Ovary (tissue), 9 donors: ENCODE results near the gene RIPK1. TPM values are rescaled to one million over a fixed set of nuclear protein-coding genes. Genes with fewer than 3 reads are reported as not detected.

ENCODE experiments used
- DNase-seq, 5 donors: peaks; one replicate each; pipeline ENCODE4 v3.0.0-alpha.2; 2019 to 2020
- H3K27ac ChIP-seq, 2 donors: fragments of 200-600 bp; one replicate each; pipeline versions ENCODE4 v1.5.1 to v1.8.0; 2019 to 2022
- H3K27me3 ChIP-seq: fragments of 200-600 bp; one replicate; pipeline ENCODE4 v1.8.0; 2022
- H3K36me3 ChIP-seq: fragments of 200-600 bp; sonication (generic); one replicate; pipeline ENCODE4 v1.5.1; 2019
- H3K4me1 ChIP-seq: one replicate; pipeline ENCODE4 v1.8.1; 2013; ENCODE audit warnings: mild to moderate bottlenecking, moderate library complexity; ENCODE audit not compliant: insufficient read depth
- H3K4me3 ChIP-seq: fragments of 200-600 bp; sonication (generic); one replicate; pipeline ENCODE4 v1.5.1; 2017
- H3K9me3 ChIP-seq, 2 donors: fragments of 200-600 bp in 1 of 2; sonication (generic) in 1 of 2; one replicate each; pipeline versions ENCODE4 v1.5.1 to v1.8.1; 2013 to 2019; ENCODE audit warnings: mild to moderate bottlenecking in 1 of 2, moderate library complexity in 1 of 2
- EP300 ChIP-seq: sonication (generic); formaldehyde crosslinking; IDR thresholded peaks from one replicate; pipeline ENCODE4 v1.6.1; 2017; ENCODE audit warnings: antibody characterized with exemption
- POLR2A ChIP-seq: fragments of 450-650 bp; IDR thresholded peaks from one replicate; pipeline ENCODE4 v1.6.1; 2017; ENCODE audit warnings: antibody characterized with exemption, mild to moderate bottlenecking, moderate library complexity
- WGBS, 3 donors: extraction: QIAGEN DNeasy Blood & Tissue Kit in 1 of 3; methylation state at CpG; one replicate each; pipeline versions ENCODE4 v1.1.5 to v1.1.7; 2013 to 2017; 5-methylcytosine and 5-hydroxymethylcytosine counted together
- intact Hi-C, 4 donors: fragments of 100-400 bp; cut with DNase I; formaldehyde crosslinking; loops; one replicate each; pipeline versions ENCODE4 v1.11.0 to v1.15.1; 2022 to 2023
- polyA plus RNA-seq, 2 donors: library from polyadenylated mRNA; stranded (reverse); fragments of 200-250 nt in 1 of 2; fragments of 350-450 nt in 1 of 2; fragmentation: Illumina TruSeq in 1 of 2; extraction: RNeasy Lipid Tissue Mini Kit (QIAGEN cat#74804) in 1 of 2; gene quantifications; one replicate each; pipeline ENCODE4 v1.2.3, GENCODE V29; 2013 to 2014
- total RNA-seq, 7 donors: library from RNA; depleted of rRNA in 2 of 7; stranded (reverse); fragments of >200 nt in 2 of 7; fragmentation: NEBNext Ultra II Directional in 3 of 7; extraction: Animal tissue kit (Norgen Biotek cat#: 25700) in 3 of 7; gene quantifications; one replicate each; pipeline versions ENCODE4 v1.1.0 to v1.2.4, GENCODE V29; 2016 to 2023
- TF ChIP-seq, protein P1 (sequence below), 3 donors: fragments of 450-650 bp in 2 of 3; fragments of 200-600 bp in 1 of 3; IDR thresholded peaks; one replicate each; pipeline versions ENCODE4 v1.5.1 to v1.8.0; 2016 to 2022; ENCODE audit warnings: antibody characterized with exemption in 3 of 3, mild to moderate bottlenecking in 1 of 3
- donor health status: DM: no; HTN: no; CAD: no; lungs with moderate emphysema.
- donor health status: DM: no; HTN: no; CAD: no.
- donor health status: Bipolar disorder and iron deficiency.
- donor health status: DM: yes; HTN: yes; CAD: no.
- donor health status: DM: no; HTN: no; CAD: no.
- donor health status: DM: yes; HTN: yes; CAD: no.

Gene RIPK1
- total and polyA plus RNA-seq, 9 donors: 10.4 to 29.1 (median 15.1) TPM

- no peak overlapping the region for H3K4me3 ChIP-seq
- TF ChIP-seq EP300 (no peak), POLR2A (no peak)
- H3K4me1 ChIP-seq: peaks cover 2% of the 10 kb centered on the region
- H3K27ac ChIP-seq: no peak overlapping the region
- intact Hi-C loops: no loop called here
- 93 to 94% (median 94%) methylated on average over 6 of the region's 6 CpGs for WGBS, 3 donors
- H3K36me3 ChIP-seq: no peaks in the 10 kb centered on the region
- H3K9me3 ChIP-seq: no peaks in the 10 kb centered on the region
- no peak for DNase-seq
- no peaks in the 10 kb centered on the region for H3K27me3 ChIP-seq
These were observed 46.1 kb downstream of the RIPK1 start for GRCh38 chr6:3114377-3114776.

- H3K36me3 ChIP-seq: no peaks in the 10 kb centered on the region
- no peaks in the 10 kb centered on the region for H3K9me3 ChIP-seq
- peak overlapping the region; percentile 66 to 89 for H3K27ac ChIP-seq
- WGBS, 3 donors: 9 to 13% (median 12%) methylated on average over 8 of the region's 8 CpGs
- no peak for DNase-seq
- intact Hi-C loops: no loop called here
- TF ChIP-seq EP300: no peak
- TF ChIP-seq, protein P1, sequence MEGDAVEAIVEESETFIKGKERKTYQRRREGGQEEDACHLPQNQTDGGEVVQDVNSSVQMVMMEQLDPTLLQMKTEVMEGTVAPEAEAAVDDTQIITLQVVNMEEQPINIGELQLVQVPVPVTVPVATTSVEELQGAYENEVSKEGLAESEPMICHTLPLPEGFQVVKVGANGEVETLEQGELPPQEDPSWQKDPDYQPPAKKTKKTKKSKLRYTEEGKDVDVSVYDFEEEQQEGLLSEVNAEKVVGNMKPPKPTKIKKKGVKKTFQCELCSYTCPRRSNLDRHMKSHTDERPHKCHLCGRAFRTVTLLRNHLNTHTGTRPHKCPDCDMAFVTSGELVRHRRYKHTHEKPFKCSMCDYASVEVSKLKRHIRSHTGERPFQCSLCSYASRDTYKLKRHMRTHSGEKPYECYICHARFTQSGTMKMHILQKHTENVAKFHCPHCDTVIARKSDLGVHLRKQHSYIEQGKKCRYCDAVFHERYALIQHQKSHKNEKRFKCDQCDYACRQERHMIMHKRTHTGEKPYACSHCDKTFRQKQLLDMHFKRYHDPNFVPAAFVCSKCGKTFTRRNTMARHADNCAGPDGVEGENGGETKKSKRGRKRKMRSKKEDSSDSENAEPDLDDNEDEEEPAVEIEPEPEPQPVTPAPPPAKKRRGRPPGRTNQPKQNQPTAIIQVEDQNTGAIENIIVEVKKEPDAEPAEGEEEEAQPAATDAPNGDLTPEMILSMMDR (IDR thresholded peaks at IDR 0.05): no peak
- TF ChIP-seq POLR2A: no peak
- peak overlapping the region; percentile 66 for H3K4me3 ChIP-seq
- H3K4me1 ChIP-seq: peaks cover 2% of the 10 kb centered on the region
- H3K27me3 ChIP-seq: no peaks in the 10 kb centered on the region
These were observed 49.6 kb downstream of the RIPK1 start for GRCh38 chr6:3117912-3118352.

DNA sequence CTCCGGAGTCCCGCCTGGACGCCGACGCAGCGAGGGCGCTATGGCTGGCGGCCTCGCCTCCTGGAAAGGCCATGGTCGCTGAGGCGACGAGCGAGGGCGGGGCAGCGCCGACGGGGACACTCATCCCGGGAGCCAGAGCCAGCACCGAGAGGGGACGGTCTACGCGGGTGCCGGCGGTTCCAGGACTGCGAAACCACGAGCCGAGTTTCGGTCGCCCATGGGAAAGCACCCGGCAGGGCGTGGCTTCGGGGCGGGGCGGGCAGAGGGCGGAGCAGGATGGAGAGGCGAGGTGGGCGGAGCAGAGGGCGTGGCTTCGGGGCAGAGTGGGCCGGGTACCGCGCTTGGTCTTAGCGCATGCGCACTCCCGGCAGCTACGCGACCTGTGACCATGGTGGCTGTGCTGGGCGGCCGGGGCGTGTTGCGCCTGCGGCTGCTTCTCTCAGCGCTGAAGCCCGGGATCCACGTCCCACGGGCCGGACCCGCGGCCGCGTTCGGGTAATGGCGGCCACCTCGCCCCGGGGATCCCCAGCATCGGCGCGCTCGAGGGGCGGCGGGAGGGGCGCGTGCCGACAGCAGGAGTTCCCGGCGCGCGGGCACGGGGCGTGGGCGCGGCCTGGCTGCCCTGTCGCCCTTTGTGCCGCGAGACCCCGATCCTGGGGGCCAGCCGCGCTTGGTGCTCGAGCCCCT, 50.2 kb downstream of the RIPK1 start, which contains the start of gene BPHL:
TSS of gene BPHL (plus strand) at position 359 of the 687 bp plus-strand sequence. CDS start at position 389, 30 bp downstream.
- peak; percentile 98 to 99 (median 99) for DNase-seq
- WGBS, 3 donors: 0 to 1% (median 0%) methylated on average over 67 to 89 of the region's 89 CpGs
- peak; percentile 67 for TF ChIP-seq POLR2A
- TF ChIP-seq, protein P1 (IDR thresholded peaks at IDR 0.05): no peak
- TF ChIP-seq EP300: no peak
- Histone ChIP-seq H3K27me3 (no peaks in the 10 kb centered on the region), H3K4me1 (peaks cover 2% of the 10 kb centered on the region), H3K9me3 (no peaks in the 10 kb centered on the region), H3K36me3 (no peaks in the 10 kb centered on the region), H3K27ac (peak within 1 kb of the TSS; percentile 66 to 89), H3K4me3 (peak within 1 kb of the TSS; percentile 66)
- intact Hi-C loops: no loop called here

DNA sequence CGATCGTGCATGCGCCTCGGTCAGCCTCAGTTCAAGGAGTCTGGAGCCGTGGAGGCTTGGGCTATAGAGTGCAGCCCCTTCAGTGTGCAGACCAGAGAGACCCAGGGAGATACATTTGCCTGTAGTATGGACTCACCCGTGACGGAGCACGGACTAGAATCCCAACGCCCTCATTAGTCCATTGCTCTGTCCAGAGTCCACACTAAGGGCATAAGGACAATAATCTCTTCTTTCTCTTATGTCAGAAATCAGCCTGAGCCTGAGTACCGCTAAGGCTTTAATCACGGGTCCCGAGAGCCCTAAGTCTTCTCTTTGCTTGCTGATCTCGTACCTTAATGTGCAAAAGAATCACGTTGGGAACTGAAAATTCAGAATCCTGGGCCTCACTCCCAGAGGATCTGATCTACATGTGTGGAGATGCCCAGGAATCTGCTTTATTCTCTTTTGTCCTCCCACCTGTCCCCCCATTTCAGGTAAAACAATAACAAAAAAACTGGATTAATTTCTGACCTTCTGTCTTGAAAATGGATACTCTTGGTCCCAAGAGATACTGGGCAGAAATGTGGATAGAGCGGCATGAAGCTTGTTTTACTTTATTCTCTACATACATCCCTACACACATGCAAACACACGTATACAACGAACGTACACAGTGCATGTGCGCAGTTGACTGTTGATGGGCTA, 50.9 kb downstream of the RIPK1 start:
- H3K27me3 ChIP-seq: no peaks in the 10 kb centered on the region
- no peaks in the 10 kb centered on the region for H3K9me3 ChIP-seq
- peak overlapping the region; percentile 66 to 89 for H3K27ac ChIP-seq
- H3K4me1 ChIP-seq: peaks cover 2% of the 10 kb centered on the region
- no peak for DNase-seq
- peak overlapping the region; percentile 66 for H3K4me3 ChIP-seq
- no peaks in the 10 kb centered on the region for H3K36me3 ChIP-seq
- intact Hi-C loops: no loop called here
- no peak for TF ChIP-seq POLR2A
- TF ChIP-seq, protein P1 (IDR thresholded peaks at IDR 0.05): no peak
- TF ChIP-seq EP300: no peak
- 21 to 22% (median 22%) methylated on average over 19 of the region's 19 CpGs for WGBS, 3 donors

- 91 to 94% (median 93%) methylated on average over 5 of the region's 5 CpGs for WGBS, 3 donors
- TF ChIP-seq POLR2A: no peak
- TF ChIP-seq EP300: no peak
- no peaks in the 10 kb centered on the region for H3K36me3 ChIP-seq
- peaks cover 2% of the 10 kb centered on the region for H3K4me1 ChIP-seq
- no peak overlapping the region for H3K4me3 ChIP-seq
- no peaks in the 10 kb centered on the region for H3K27me3 ChIP-seq
- intact Hi-C loops: loop anchor here in 1 of 4 donors (5.0 kb wide), 1 partner anchor 132 kb away; no protein-coding TSS in a partner anchor
- DNase-seq: no peak
- no peak overlapping the region for H3K27ac ChIP-seq
- no peaks in the 10 kb centered on the region for H3K9me3 ChIP-seq
These were observed 52.4 kb downstream of the RIPK1 start for GRCh38 chr6:3120765-3121089.
